ENCODE results near the gene LGR5. TPM values are rescaled to one million over a fixed set of nuclear protein-coding genes. Genes with fewer than 3 reads are reported as not detected.

The LGR5 gene
- total and polyA plus RNA-seq, 10 of the 15 experiments (the other 5 are each of a cell fraction or from before 2014, with no cell fraction given), result 2.1 TPM; not detected in 9

DNA sequence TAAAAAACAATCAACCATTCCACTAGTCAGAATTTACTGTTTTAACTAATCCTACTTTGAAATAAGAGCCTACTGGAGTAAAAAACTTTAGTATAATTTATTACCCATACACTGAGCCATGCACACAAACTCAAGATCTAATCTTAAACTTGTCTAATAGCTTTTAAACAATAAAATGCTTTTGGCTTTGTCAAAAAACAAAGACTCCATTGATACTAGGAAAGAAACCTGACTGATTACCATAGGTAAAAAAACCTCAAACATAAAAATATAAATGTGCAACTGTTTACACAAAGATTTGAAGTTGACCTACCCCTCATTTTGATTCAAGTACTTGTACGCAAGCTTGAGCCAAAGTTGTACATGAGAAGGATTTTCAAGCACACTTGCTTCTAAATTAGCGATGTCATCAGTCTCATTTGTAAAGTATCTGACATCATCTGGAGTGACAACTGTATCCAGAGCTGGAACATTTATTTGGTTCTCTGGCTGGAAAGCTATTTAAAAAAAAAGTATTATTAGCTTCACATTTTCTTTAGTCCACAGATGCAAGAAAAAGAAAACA is 187.9 kb downstream of the LGR5 start:
- ATAC-seq, result no peak
- SMC1A ChIA-PET (ENCODE audit: uncharacterized antibody, unreplicated experiment), result interaction anchor here (0.8 to 2.4 kb wide), 10 partner anchors 9 to 120 kb away, joined by 3 to 20 read pairs (median 4); no protein-coding TSS in a partner anchor
- peaks cover 2 to 42% of the 10 kb centered on the region in 2 experiments for H3K36me3 ChIP-seq (ENCODE audit: control insufficient read depth in 2 of 2, insufficient read depth in 2 of 2, low read length in 1 of 2)
- TF ChIP-seq HDGF (IDR thresholded peaks at IDR 0.05) (no peak), KDM1A (IDR thresholded peaks at IDR 0.05; ENCODE audit: borderline replicate concordance) (no peak), CBX3 (IDR thresholded peaks at IDR 0.05; ENCODE audit: borderline replicate concordance, low read depth) (no peak), CREM (IDR thresholded peaks at IDR 0.05; ENCODE audit: low read depth) (no peak), SMC3 (IDR thresholded peaks at IDR 0.05; ENCODE audit: borderline replicate concordance, low read length) (no peak), LARP7 (IDR thresholded peaks at IDR 0.05) (no peak), ZSCAN29 (IDR thresholded peaks at IDR 0.05) (no peak), POU2F2 (IDR thresholded peaks at IDR 0.05; ENCODE audit: borderline replicate concordance, low read depth, low read length) (no peak), JUND (IDR thresholded peaks at IDR 0.05; ENCODE audit: low read depth, low read length) (no peak), MYC (IDR thresholded peaks at IDR 0.05; ENCODE audit: insufficient read depth, insufficient read length, insufficient replicate concordance, low read length, severe bottlenecking) (no peak)
- TF ChIP-seq, protein P1, sequence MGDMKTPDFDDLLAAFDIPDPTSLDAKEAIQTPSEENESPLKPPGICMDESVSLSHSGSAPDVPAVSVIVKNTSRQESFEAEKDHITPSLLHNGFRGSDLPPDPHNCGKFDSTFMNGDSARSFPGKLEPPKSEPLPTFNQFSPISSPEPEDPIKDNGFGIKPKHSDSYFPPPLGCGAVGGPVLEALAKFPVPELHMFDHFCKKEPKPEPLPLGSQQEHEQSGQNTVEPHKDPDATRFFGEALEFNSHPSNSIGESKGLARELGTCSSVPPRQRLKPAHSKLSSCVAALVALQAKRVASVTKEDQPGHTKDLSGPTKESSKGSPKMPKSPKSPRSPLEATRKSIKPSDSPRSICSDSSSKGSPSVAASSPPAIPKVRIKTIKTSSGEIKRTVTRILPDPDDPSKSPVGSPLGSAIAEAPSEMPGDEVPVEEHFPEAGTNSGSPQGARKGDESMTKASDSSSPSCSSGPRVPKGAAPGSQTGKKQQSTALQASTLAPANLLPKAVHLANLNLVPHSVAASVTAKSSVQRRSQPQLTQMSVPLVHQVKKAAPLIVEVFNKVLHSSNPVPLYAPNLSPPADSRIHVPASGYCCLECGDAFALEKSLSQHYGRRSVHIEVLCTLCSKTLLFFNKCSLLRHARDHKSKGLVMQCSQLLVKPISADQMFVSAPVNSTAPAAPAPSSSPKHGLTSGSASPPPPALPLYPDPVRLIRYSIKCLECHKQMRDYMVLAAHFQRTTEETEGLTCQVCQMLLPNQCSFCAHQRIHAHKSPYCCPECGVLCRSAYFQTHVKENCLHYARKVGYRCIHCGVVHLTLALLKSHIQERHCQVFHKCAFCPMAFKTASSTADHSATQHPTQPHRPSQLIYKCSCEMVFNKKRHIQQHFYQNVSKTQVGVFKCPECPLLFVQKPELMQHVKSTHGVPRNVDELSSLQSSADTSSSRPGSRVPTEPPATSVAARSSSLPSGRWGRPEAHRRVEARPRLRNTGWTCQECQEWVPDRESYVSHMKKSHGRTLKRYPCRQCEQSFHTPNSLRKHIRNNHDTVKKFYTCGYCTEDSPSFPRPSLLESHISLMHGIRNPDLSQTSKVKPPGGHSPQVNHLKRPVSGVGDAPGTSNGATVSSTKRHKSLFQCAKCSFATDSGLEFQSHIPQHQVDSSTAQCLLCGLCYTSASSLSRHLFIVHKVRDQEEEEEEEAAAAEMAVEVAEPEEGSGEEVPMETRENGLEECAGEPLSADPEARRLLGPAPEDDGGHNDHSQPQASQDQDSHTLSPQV (IDR thresholded peaks at IDR 0.05), result no peak
- TF ChIP-seq, protein P2, sequence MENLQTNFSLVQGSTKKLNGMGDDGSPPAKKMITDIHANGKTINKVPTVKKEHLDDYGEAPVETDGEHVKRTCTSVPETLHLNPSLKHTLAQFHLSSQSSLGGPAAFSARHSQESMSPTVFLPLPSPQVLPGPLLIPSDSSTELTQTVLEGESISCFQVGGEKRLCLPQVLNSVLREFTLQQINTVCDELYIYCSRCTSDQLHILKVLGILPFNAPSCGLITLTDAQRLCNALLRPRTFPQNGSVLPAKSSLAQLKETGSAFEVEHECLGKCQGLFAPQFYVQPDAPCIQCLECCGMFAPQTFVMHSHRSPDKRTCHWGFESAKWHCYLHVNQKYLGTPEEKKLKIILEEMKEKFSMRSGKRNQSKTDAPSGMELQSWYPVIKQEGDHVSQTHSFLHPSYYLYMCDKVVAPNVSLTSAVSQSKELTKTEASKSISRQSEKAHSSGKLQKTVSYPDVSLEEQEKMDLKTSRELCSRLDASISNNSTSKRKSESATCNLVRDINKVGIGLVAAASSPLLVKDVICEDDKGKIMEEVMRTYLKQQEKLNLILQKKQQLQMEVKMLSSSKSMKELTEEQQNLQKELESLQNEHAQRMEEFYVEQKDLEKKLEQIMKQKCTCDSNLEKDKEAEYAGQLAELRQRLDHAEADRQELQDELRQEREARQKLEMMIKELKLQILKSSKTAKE (IDR thresholded peaks at IDR 0.05; ENCODE audit: low read depth, poor library complexity, severe bottlenecking), result no peak
- TF ChIP-seq, protein P3, sequence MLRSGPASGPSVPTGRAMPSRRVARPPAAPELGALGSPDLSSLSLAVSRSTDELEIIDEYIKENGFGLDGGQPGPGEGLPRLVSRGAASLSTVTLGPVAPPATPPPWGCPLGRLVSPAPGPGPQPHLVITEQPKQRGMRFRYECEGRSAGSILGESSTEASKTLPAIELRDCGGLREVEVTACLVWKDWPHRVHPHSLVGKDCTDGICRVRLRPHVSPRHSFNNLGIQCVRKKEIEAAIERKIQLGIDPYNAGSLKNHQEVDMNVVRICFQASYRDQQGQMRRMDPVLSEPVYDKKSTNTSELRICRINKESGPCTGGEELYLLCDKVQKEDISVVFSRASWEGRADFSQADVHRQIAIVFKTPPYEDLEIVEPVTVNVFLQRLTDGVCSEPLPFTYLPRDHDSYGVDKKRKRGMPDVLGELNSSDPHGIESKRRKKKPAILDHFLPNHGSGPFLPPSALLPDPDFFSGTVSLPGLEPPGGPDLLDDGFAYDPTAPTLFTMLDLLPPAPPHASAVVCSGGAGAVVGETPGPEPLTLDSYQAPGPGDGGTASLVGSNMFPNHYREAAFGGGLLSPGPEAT (IDR thresholded peaks at IDR 0.05; ENCODE audit: low read depth), result no peak
- TF ChIP-seq, protein P4, sequence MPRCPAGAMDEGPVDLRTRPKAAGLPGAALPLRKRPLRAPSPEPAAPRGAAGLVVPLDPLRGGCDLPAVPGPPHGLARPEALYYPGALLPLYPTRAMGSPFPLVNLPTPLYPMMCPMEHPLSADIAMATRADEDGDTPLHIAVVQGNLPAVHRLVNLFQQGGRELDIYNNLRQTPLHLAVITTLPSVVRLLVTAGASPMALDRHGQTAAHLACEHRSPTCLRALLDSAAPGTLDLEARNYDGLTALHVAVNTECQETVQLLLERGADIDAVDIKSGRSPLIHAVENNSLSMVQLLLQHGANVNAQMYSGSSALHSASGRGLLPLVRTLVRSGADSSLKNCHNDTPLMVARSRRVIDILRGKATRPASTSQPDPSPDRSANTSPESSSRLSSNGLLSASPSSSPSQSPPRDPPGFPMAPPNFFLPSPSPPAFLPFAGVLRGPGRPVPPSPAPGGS (IDR thresholded peaks at IDR 0.05; ENCODE audit: borderline replicate concordance, insufficient read depth, low read depth, low read length, poor library complexity, severe bottlenecking), result no peak

More for the DNA sequence above, 187.9 kb downstream of the LGR5 start:
- no TSS peak for BruUV-seq (replicated peaks)
- Histone ChIP-seq H2AFZ (ENCODE audit: control insufficient read depth, low read depth, low read length) (no peak overlapping the region), H3K27me3 (replicated peaks in 1 of 2; ENCODE audit: control insufficient read depth in 2 of 2, insufficient read depth in 2 of 2, low read length in 1 of 2) (no peaks in the 10 kb centered on the region), H3K4me3 (no peak overlapping the region), H3K79me2 (ENCODE audit: control insufficient read depth, insufficient read depth, low read length) (no peaks in the 10 kb centered on the region), H3K4me1 (ENCODE audit: control insufficient read depth, insufficient read depth, low read length) (no peaks in the 10 kb centered on the region), H4K20me1 (ENCODE audit: control insufficient read depth, insufficient read depth) (no peaks in the 10 kb centered on the region), H3K27ac (ENCODE audit: control insufficient read depth, insufficient read depth) (no peak overlapping the region), H3K9me3 (replicated peaks; ENCODE audit: control insufficient read depth, insufficient read depth, low read length) (no peaks in the 10 kb centered on the region), H3K4me2 (ENCODE audit: control insufficient read depth, insufficient read depth) (no peak overlapping the region), H3K9ac (ENCODE audit: control insufficient read depth, insufficient read depth, low read length) (no peak overlapping the region)
- in situ Hi-C loops (cut with MboI), result no loop called here
- intact Hi-C loops (cut with micrococcal nuclease; ENCODE audit: unreplicated experiment), result no loop called here
- ChIA-PET RAD21 (ENCODE audit: unreplicated experiment) (interaction anchor here (1.3 to 3.5 kb wide), 3 partner anchors 13 to 120 kb away, joined by 4 to 26 read pairs (median 8); partner anchors contain the start of gene ZFC3H1), CTCF (interaction anchor here (0.7 to 4.3 kb wide), 6 partner anchors 9 to 123 kb away, joined by 3 to 44 read pairs (median 4); partner anchors contain the start of genes THAP2 and ZFC3H1), POLR2A (interaction anchor here (1.0 kb wide), 1 partner anchor 34 kb away, joined by 6 read pairs; no protein-coding TSS in a partner anchor)
- FAIRE-seq (no peak), DNase-seq (ENCODE audit: low read depth, low spot score) (no peak)
- 97% methylated on average over 2 of the region's 2 CpGs for WGBS (ENCODE audit: insufficient coverage, insufficient replicate concordance, low lambda C conversion rate, missing lambda C conversion rate)

Measured in GM12878 (cell line).